ENCODE data around the gene KREMEN1.
"Not testable (repeated sequence)": the region's sequence is repeated elsewhere in the genome, so short reads cannot be mapped to it uniquely, and the experiment has no call there.

The KREMEN1 gene

GRCh38 chr22:29079218-29079901 is 6.5 kb downstream of the KREMEN1 start:
- no peak for DNase-seq

- DNase-seq = no peak
These were observed 7.5 kb downstream of the KREMEN1 start for GRCh38 chr22:29080106-29080975.

GRCh38 chr22:29081517-29082236 is 8.8 kb downstream of the KREMEN1 start:
- DNase-seq = no peak

- DNase-seq = no peak
These were observed 10.2 kb downstream of the KREMEN1 start for GRCh38 chr22:29082826-29083545.

GRCh38 chr22:29083576-29083932 is 10.7 kb downstream of the KREMEN1 start:
- DNase-seq = not testable (repeated sequence)

GRCh38 chr22:29083933-29084591 is 11.2 kb downstream of the KREMEN1 start:
- DNase-seq = no peak

- no peak for DNase-seq
These were observed 14.2 kb downstream of the KREMEN1 start for GRCh38 chr22:29087012-29087411.

- no peak for DNase-seq
These were observed 16.0 kb downstream of the KREMEN1 start for GRCh38 chr22:29088809-29089208.

GRCh38 chr22:29089507-29089906 is 16.7 kb downstream of the KREMEN1 start:
- DNase-seq = no peak

- peak; percentile 60 for DNase-seq
These were observed 17.2 kb downstream of the KREMEN1 start for GRCh38 chr22:29090039-29090438.

- peak; percentile 4 for DNase-seq
These were observed 19.4 kb downstream of the KREMEN1 start for GRCh38 chr22:29092243-29092642.

GRCh38 chr22:29093030-29093429 is 20.2 kb downstream of the KREMEN1 start:
- DNase-seq = no peak

- DNase-seq = no peak
These were observed 20.9 kb downstream of the KREMEN1 start for GRCh38 chr22:29093501-29094300.

- peak; percentile 83 for DNase-seq
These were observed 22.6 kb downstream of the KREMEN1 start for GRCh38 chr22:29095459-29095858.

GRCh38 chr22:29096736-29097669 is 24.2 kb downstream of the KREMEN1 start:
- DNase-seq = peak; percentile 41

GRCh38 chr22:29098296-29098695 is 25.5 kb downstream of the KREMEN1 start:
- DNase-seq = no peak

- DNase-seq = no peak
These were observed 29.5 kb downstream of the KREMEN1 start for GRCh38 chr22:29102300-29102699.

GRCh38 chr22:29103121-29103520 is 30.3 kb downstream of the KREMEN1 start:
- DNase-seq = no peak

GRCh38 chr22:29105468-29105867 is 32.6 kb downstream of the KREMEN1 start:
- no peak for DNase-seq

- DNase-seq = no peak
These were observed 34.0 kb downstream of the KREMEN1 start for GRCh38 chr22:29106839-29107238.
